Putamen (tissue), 1 donor: ENCODE data around the gene LRIF1.
"Not testable (repeated sequence)": the region's sequence is repeated elsewhere in the genome, so short reads cannot be mapped to it uniquely, and the experiment has no call there.

Experiments
- DNase-seq: peaks from one replicate; pipeline ENCODE4 v3.0.0-alpha.2; 2016; ENCODE audit warnings: low spot score

LRIF1 gene

GRCh38 chr1:110951161-110951560 is 12.6 kb downstream of the LRIF1 start:
- no peak for DNase-seq

- no peak for DNase-seq
Measured at GRCh38 chr1:110948038-110948810, 15.5 kb downstream of the LRIF1 start.

DNA sequence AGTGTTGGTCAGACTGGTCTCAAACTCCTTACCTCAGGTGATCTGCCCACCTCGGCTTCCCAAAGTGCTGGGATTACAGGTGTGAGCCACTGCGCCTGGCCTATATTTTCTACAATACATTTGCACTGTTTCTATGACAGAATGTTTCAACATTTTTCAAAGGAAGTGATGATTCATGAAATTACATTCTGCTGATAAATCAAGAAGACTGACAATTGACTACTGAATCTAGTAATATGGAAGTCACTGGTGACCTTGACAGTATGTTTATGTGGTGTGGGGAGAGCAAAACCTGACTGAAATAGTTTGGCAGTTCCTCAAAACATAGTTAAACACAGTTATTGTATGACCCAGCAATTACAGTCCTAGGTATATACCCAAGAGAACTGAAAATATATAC is 18.1 kb downstream of the LRIF1 start:
- no peak for DNase-seq

DNA sequence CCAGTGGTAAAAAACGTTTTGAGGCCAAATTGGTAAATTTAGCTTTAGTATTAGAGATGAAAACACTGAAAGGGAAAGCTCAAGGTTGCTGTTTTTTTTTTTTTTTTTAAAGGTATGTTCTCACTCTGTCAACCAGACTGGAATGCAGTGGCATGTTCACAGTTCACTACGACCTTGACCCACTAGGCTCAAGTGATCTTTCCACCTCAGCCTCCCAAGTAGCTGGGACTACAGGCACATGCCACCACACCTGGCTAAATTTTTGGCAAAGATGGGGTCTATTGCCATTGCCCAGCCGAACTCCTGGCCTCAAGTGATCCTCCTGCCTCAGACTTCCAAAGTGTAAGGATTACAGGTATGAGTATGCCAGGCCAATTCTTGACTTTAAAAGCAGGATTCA is 18.9 kb downstream of the LRIF1 start:
- no peak for DNase-seq

GRCh38 chr1:110936567-110936966 is 27.2 kb downstream of the LRIF1 start:
- no peak for DNase-seq

- DNase-seq: not testable (repeated sequence)
Measured at GRCh38 chr1:110931097-110931496, 32.6 kb downstream of the LRIF1 start.

DNA sequence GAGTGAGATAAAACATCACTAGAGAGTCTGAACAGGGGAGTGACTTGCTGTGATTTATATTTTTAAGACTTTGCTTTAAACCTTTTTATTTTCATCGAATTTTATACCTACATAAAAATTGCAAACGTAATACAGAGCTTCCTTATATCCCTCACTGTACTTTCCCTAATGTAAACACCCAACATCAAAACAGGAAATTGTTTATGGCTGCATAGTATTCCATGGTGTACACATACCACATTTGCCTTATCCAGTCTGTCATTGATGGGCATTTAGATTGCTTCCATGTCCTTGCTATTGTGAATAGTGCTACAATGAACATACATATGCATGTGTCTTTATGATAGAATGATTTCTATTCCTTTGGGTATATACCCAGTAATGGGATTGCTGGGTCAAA is 34.8 kb downstream of the LRIF1 start:
- no peak for DNase-seq

GRCh38 chr1:110928191-110928590 is 35.5 kb downstream of the LRIF1 start:
- DNase-seq: no peak

- no peak for DNase-seq
Measured at GRCh38 chr1:110927484-110928075, 36.1 kb downstream of the LRIF1 start.

GRCh38 chr1:110921953-110922352 is 41.8 kb downstream of the LRIF1 start:
- DNase-seq: no peak

DNA sequence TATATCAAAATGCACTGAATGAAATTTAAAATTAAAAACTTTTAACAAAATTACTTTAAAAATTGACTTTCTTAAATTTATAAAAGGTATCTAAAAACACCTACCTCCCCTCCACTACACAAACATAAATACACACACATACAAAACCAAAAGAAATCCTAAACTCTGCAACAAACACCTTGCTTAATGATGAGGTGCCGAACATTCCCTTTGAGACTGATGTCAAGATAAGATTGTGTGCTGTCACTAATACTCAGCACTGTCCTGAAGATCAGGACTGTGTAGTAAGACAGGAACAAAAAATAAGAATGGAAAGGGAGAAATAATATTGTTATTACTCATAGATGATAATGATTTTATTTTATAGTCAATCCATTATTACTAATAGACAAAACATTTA is 45.7 kb downstream of the LRIF1 start:
- DNase-seq: no peak

DNA sequence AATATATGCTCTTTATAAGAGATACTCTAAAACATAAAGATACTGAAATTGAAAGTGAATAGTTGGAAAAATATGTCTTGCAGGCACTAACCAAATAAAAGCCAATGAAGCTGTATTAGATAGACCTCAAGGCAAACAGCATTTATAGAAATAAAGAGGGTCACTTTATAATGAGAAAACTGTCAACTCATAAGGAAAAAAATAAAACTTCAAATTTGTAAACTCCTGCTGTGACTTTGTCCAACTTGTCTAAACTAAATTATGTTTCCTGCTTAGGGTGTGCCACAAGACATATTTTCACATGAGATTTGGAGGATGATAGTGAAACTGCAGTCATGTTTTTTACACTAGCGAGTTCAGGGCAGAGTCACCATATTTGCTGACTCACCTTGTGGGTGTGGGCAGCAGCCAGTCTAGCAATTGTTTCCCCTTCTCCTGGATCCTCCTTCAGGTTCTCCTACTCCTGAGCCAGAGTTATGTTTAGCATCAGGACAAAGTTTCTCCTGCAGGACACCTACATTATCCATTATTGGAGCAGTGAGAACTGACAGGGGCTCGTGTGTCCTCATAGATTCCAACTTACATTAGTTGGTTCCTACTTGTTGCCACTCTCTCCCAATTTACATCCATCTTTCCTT is 46.9 kb downstream of the LRIF1 start:
- no peak for DNase-seq

DNA sequence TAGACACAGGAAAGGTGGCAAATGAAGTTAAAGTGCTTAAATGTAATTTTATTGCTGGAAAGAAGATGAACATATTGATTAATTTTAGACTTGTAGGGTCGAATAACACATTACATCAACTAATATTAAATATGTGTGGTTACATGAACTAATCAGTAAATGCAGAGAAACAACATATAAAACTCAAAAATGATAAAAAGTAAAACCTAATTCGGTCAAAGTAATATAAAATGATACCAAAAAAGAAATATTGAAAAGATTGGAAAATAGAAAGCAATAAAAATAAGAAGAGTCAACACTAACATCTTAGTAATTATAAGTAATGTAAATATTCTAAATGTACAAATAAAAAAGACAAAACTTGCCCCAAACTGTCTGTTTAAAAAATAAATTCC is 47.5 kb downstream of the LRIF1 start:
- DNase-seq: no peak

DNA sequence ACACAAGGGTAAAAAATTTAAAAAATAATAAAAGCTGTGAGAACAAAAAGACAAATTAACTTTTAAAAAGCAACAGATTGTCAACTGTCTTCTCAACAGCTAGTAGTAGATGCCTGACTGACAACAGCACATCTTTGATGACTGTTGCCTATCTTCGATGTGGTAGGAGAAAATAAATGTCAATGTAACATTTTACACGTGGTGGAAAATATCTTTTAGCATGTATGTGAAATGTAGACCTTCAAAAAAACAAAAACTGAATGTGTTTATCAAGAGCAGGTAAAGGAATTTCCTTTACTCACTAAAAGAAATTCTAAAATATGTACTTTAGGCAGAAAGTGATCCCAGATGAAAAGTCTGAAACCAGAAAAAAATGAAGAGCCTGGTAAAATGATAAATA is 47.9 kb downstream of the LRIF1 start:
- DNase-seq: no peak

GRCh38 chr1:110914676-110915075 is 49.0 kb downstream of the LRIF1 start:
- DNase-seq: no peak

DNA sequence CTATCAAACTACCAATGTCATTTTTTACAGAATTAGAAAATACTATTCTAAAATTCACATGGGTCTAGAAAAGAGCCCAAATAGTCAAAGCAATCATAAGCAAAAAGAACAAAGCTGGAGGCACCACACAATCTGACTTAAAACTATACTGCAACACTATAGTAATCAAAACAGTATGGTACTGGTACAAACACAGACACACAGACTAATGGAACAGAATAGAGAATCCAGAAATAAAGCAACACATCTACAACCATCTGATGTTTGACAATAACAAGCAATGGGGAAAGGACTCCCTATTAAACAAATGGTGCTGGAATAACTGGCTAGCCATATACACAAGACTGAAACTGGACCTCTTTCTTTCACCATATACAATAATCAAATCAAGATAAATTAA is 50.9 kb downstream of the LRIF1 start:
- DNase-seq: no peak

- DNase-seq: no peak
Measured at GRCh38 chr1:110903853-110904500, 59.7 kb downstream of the LRIF1 start.

DNA sequence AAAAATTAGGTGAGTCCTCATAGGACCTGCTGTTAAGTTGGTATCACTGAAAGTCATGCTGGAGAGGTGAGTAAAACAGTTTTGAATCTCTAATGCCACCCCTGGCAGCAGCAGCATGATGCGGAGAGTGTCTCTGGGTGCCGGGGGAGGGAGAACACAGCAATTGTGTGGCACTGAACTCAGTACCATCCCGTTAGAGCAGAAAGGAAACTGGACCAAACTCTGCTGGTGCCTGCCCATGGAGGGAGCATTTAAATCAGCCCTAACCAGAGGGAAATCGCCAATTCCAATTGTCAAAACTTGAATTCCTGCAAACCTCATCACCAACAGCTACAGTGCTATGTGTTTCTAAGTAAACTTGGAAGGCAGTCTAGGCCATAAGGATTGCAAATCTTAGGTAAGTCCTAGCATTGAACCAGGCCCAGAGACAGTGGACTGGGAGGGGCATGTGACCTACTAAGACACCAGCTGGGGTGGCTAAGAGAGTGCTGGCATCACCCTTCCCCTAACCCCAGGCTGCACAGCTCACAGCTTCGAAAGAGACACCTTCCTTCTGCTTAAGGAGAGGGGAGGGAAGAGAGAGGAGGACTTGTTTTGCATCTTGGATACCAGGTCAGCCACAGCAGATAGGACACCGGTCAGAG is 60.8 kb downstream of the LRIF1 start:
- no peak for DNase-seq

DNA sequence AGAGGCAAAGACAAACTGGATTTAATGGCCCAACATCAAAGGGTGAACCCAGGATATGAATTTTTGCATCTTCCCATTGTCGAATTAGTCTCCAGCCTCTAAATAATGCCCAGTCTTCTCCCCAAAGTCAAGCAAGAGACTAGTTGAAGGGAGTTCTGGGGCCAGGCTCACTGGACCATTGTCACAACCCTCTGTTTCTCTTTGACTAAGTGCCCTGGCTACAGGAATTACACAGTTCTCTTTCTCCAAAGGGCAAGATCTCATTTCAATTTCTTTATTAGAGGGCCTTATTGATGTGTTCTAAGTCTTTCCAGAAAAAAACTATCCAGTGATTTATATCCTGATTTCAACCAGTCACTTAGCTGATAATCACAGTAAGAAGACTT is 64.3 kb downstream of the LRIF1 start:
- DNase-seq: no peak

- DNase-seq: no peak
Measured at GRCh38 chr1:110898734-110899457, 64.8 kb downstream of the LRIF1 start.

DNA sequence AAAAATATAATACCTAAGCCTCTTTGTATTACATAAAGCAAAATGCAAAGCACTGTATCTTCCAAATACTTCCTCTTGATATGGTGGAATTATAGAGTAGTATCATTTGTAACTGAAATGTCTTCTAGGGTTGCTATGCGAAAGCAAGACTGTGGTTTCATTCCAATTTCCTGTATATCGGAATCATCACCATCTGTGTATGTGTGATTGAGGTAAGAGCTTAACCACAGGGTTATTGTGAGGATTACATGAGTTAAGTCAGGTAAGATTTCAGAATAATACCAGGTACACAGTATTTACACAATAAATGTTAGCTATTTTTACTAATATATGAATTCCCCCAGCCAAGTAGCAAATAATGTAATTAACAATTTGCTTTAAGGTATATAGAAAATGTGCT is 66.0 kb downstream of the LRIF1 start:
- DNase-seq: no peak
